ENCODE measurements around the gene MAPKAPK2.
"Not testable (repeated sequence)": the region's sequence is repeated elsewhere in the genome, so short reads cannot be mapped to it uniquely, and the experiment has no call there.

The MAPKAPK2 gene

DNA sequence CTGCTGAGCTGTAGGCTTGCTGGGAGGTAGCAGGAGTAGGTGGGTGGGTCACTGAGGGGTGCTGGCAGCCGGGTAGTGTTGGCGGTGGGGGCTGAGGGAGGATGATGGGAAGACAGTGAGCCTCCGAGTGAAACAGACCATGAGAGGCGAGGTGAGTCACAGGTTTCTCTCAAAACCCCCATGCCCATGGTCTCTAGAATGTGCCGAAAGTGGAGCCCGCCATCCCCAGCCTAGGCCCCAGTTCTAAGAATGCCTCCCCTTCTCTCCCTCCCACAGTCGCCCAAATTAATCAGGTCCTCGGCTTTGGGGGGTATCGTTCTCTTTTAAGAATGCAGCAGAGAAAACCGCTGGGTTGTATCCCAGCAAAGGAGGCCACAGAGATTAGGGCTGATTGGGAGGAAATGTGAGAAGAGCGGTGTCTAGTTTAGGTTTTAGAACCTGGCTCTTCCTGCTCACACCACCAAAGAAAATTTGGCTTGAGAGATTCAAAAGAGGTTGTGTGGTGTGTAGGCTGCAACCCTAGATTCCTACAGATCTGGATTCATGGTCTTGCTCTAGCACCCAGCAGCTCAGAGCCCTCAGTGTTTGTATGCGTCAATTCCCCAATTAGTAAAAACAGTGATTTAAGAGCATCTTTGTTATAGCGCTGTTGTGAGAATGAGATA is 58.1 kb downstream of the MAPKAPK2 start:
- no peak for DNase-seq (ENCODE audit: low read depth, low spot score)

DNA sequence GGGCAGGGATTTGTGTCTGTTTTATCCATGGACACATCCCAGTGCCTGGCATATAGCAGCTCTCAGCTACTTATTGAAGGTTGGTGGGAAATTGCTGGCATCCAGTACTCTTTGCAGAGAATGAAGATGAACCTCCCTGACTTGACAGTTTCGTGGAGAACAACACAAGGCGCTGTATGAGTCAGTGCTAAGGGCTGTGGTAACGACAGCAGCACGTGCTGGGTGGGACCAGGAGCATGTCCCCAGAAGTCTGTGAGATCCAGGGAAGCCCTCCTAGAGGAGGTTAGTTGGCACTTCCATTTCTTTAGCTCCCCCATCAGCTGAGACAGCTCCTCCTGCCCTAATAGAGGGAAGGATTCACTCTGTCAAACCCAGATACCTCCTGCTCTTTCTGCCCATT is 60.0 kb downstream of the MAPKAPK2 start:
- DNase-seq (ENCODE audit: low read depth, low spot score), result no peak

DNA sequence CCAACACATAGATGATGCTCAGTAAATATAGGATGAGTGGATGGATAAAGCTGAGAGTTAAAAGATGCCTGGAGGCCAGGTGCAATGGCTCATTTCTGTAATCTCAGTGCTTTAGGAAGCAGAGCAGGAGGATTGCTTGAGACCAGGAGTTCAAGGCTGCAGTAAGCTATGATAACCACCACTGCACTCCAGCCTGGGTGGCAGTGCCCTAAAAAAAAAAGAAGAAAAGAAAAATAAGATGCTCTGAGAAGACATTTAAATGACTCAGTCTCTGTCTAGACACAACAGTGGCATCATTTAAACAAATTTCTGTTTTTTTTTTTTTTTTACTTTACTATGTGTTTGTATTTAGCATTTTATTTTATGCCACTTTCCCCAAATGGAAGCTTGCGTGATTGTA is 60.6 kb downstream of the MAPKAPK2 start:
- DNase-seq (ENCODE audit: low read depth, low spot score), result no peak

DNA sequence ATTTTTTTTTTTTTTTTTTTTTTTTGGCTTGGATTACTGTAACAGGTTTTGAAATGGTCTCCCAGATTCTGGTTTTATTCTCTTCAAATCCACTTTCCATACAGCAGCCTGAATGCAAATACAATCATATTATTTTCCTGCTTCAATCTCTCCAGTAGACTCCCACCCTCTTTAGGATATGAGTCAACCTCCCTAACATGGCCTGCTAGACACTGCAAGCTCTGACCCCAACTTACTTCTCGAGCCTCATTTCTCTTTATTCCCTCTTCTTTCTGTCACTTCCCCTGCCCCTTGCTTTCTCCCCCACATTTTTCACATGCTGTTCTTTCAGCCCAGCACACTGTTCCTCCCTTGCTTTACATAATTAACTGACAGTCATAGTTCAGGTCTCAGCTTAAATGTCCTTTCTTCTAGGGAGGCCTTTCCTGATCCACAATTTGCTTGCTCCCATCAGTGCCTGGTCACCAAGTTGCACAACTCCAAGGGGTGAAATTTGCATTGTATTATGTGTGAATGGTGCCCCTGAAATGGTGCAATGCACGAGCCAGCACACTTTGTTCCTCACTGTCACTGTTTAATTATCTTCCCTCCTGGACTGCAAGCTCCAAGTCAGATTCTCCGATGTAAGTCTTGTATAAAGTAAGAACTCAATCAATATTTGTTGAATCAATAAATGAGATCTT is 63.8 kb downstream of the MAPKAPK2 start:
- DNase-seq (ENCODE audit: low read depth, low spot score), result no peak

DNA sequence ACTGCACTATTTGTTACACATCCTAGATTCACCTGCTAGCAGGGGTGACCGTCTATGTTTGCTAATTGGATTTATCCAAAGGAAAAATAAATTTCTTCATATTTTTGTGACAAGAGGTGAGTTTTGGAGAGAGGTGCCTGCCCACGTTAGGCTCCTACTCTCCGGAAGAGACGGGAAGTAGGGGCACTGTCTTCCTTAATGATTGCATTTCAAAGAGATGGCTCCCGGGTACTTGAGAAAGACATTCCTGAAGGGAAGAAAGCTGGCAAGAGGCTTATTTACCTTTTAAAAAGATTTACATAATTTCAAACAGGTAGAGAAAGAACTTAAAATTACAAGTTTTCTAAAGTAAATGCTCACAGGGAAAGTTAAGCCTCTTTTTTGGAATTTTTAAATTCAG is 67.2 kb downstream of the MAPKAPK2 start:
- no peak for DNase-seq (ENCODE audit: low read depth, low spot score)

DNA sequence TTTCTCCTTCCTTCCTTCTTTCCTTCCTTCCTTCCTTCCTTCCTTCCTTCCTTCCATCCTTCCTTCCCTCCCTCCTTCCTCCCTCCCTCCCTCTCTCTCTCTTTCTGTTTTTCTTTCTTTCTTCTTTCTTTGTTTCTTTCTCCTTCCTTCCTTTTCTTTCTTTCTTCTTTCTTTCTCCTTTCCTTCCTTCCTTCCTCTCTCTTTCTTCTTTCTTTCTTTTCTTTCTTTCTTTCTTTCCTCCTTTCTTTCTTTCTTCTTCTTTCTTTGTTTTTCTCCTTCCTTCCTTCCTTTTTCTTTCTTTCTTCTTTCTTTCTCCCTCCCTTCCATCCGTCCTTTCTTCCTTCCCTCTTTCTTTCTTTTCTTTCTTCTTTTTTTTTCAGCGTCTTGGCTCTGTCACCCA is 67.8 kb downstream of the MAPKAPK2 start:
- DNase-seq (ENCODE audit: low read depth, low spot score), result no peak

DNA sequence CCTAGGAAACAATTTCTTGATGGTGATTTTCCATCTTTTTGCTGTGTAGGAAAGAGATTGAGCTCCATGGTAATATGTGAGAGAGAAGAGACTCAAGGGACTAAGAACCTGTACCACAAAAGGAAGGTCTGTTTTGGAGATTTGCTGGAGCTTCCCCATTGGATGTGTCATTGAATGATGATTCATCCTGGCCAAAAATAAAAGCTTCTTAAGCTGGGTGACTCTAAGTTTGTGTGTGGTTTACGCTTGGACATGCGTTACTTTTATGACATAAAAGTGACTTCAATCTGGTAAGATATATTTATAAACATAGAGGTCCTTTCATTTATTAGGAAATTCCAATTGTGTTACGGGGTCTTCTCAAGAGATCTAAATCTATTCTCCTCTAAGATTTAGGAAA is 68.4 kb downstream of the MAPKAPK2 start:
- DNase-seq (ENCODE audit: low read depth, low spot score), result no peak

DNA sequence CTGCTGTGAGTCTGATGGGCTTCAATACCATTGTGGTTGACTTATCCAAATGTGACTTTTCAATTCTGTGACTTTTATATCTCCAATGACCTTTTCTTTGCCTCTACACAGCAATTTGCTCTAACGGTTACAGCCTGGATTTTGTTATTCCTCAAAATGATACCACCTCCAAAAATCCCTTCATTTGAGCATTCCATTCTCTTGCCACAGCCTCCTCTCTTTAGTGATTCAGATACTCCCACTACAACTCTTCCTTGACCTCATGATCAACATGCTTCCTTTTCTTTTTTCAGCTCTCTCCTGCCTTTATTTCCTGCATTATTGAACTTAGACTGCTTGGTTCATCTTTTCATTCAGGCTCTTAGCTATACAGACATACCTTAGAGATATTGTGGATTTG is 69.3 kb downstream of the MAPKAPK2 start:
- DNase-seq (ENCODE audit: low read depth, low spot score), result no peak

DNA sequence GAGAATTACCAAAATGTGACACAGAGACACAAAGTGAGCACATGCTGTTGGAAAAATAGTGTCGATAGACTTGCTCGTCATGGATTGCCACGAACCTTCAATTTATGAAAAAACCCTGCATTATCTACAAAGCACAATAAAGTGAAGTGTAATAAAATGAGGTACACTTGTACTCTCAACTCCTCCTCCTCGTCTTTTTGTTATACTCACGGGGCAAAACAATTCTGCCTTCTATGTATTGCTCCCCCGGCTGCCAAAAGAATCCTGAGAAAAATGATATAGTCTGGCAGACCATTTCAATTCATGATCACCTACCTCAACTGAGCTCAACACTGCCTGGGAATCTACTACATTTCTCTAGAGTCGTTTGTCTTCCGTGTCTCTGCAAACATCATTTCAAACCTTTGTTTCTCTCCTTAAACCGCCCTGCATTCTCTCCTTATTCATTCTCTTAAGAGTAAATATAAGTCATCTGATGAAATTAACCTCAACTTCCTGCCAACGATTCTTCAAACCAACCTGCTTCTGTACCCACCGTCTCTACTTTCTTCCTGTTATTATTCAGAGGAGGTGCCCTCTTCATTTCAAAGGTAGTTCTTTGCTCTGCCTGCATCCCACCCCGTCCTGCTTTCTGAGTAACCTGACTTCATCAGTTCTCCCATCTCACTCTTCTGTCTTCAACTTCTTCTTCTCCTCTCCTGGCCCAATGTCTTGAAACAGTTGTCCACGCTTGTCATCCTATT is 73.0 kb downstream of the MAPKAPK2 start:
- no peak for DNase-seq (ENCODE audit: low read depth, low spot score)

DNA sequence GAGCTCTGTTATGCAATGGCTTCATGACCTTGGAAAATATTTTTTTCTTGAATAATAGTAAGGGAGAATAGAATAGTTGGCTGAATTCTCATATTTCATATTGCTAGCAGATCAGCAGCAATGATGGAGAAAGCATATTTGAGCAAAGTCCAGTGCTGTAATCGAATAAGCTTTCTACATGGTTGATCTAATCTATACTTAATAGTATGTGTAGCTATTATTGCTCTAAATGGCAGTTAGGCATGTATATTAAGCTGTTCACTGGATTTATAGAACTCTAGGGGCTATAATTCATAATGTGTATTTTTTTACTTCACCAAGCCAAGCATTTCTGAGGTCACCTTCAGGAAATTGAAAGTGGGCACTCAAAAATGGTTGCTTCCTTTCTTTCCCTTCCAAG is 75.9 kb downstream of the MAPKAPK2 start:
- no peak for DNase-seq (ENCODE audit: low read depth, low spot score)

DNA sequence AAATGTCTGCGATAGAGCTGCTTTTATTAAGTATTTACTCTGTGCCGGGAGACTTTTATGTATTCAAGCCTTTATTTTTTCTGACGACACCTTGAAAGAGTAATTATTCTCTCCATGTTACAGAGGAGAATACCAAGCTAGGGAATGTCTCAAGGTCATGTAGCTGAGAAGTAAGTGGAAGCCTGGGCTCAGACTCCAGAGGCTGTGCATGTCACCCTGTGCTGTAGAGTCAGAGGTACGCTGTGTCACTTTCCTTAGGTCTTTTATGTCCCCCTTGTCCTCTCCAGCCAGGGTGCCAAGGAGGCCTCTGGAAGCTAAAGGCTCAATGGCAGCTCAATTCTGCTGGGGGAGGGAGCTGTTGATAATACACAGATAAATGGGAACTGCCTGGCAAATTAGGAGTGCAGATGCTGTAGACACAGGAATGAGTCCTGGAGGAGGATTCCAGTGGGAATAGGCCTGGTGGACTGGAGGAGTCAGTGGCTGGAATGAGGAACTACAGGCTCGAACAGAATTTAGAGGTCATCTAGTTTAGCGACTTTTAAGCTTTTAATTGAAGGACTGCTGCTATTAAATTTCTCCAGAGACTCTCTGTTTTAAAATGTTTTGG is 76.6 kb downstream of the MAPKAPK2 start:
- DNase-seq (ENCODE audit: low read depth, low spot score), result no peak

DNA sequence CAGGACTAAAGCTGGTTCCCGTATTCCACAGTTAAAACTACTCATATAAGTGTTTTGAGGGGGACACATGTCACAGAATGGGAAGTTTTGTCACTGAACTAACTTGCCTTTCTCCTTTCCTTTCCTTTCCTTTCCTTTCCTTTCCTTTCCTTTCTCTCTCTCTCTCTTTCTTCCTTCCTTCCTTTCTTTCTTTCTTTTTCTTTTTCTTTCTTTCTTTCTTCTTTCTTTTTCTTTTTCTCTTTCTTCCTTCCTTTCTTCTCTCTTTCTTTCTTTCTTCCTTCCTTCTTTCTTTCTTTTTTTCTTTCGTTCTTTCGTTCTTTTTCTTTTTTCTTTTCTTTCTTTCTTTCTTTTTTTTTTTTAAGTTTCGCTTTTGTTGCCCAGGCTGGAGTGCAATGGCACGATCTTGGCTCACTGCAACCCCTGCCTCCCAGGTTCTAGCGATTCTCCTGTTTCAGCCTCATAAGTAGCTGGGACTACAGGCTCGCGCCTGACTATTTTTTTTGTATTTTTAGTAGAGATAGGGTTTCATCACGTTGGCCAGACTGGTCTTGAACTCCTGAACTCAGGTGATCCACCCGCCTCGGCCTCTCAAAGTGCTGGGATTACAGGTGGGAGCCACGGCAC is 78.1 kb downstream of the MAPKAPK2 start:
- not testable (repeated sequence) for DNase-seq (ENCODE audit: low read depth, low spot score)

DNA sequence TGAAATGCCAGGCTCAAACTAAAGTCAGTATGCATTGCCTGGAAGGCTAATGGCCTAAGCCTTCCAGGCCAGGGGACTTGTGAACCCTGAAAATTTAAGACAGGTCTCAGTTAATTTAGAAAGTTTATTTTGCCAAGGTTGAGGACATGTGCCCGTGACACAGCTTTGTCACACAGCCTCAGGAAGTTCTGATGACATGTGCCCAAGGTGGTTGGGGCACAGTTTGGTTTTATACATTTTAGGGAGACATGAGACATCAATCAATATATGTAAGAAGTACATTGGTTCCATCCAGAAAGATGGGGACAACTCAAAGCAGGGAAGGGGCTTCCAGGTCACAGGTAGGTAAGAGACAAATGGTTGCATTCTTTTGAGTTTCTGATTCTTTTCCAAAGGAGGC is 81.1 kb downstream of the MAPKAPK2 start:
- DNase-seq (ENCODE audit: low read depth, low spot score), result not testable (repeated sequence)

DNA sequence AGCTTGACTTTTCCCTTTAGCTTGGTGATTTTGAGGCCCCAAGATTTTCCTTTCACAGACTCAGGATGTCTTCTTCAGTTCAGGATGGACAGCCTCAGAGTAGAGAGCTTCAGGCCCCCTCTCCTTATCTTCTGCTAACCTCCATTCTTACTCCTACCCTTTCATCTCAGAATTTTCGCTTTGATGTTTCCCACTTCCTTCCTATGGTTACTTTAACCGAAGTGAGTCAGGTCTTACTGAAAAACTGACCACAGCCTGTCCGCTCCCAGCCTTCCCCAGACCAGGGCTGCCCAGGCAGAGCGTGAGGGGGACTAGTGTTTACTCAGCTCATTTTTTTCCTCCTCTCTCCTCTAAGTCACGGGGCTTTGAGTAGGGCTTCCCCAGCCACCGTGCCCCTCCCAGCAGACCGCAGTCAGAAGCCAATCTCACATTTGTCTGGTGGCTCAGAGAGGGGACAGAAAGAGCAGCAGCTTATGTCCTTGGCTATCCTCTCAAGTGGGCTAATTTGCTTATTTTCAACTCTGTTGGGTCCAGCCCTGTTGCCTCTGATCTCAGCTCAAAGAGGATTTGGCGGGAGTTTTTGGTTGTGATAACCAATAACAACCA is 81.6 kb downstream of the MAPKAPK2 start:
- no peak for DNase-seq (ENCODE audit: low read depth, low spot score)

DNA sequence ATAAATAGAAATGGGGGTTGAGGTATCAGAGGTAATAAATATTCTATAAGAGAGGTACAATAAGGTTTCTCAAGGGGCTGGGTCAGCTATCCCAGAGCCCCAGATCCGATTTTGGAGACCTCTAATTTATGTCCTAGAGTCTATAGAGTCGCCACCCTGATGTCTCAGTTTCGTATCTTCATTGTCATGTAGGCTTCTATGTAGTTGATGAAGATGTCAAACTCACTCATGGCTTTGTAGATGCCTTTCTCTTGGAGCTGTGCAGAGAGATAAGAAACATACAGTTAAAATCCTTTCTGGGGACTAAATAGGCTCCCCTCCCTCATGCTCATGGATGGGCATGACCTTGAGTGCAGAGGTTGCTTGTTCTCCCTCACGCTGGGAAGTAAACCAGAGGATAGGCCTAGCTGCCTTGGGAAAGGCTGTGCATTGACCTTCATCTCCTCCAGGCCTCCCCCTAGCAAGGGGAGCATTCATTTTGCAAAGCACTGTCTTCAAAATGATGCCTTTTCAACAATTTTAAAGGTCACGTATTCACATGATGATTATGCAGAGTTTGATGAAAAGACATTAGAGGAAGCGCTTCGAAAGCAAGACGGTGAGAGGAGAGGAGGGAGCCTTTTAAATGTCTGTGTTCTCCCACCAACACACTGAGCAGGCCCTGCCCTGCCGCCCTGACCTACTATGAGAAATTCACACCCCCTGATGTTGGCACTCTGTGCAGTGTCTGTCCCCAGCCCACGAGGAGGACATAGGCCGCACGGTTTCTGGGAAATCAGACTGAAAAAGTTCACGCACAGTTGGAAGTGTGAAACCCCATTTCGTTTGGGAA is 84.0 kb downstream of the MAPKAPK2 start:
- DNase-seq (ENCODE audit: low read depth, low spot score), result no peak

DNA sequence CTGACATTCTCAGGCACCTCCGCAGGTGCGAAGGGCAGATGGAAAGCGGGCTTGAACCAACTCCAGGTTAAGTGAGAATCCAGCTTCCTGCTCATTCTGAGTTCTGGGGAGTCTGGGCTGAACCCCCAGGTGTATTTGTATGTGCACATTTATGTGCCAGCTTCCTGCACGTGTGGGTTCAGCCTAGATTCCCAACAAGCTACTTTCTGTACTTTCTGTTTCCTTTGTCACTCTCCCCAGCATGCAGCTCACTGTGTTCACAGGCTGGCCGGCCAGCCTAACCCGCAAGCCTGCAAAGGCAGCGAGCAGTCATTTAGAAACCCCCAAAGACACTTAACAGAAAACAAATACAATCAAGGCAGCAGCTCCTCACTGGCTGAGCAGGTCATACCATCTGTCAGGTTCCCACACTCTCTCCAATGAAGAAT is 84.6 kb downstream of the MAPKAPK2 start:
- DNase-seq (ENCODE audit: low read depth, low spot score), result no peak

DNA sequence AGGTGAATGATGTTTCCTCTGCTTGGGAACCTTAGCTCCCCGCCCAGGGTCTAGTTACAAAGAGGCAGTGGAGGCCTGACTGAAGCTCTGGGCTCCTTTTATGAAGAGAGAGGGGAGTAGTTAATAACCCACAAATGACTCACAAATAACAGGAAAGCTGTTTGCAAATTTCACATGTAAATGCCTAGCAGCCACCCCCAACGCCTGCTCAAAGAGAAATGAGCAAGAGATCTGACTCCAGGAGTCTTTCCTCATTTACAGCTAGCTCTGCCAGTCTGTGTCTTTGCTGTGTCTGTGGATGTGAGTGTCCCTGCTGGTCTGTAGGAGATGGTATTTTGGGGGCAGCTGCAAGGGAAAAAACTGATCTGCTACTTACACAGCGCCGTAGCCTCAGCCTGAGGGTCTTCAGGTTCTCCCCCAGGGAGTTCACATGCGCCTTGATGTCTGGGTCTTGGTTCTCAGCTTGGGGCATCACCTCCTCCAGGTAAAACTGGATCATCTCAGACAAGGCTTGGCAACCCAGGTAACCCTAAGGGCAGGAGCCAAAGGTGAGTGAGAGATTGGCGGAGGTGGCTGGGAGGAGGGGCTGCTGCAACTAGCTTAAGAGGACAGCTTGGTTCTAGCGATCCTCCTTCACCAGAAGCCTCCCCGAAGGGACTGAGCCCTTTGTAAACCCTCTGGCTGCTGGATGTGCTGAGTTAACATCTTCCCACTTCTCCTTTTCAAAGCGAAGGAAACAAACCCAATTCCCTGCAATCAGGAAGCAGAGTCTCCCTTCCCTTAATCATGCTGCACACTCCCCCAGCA is 86.0 kb downstream of the MAPKAPK2 start, which contains the start of gene IL19:
TSS of gene IL19 (plus strand) at position 243 of the 807 bp plus-strand sequence. CDS start 65,890 bp downstream, outside the sequence.
- DNase-seq (ENCODE audit: low read depth, low spot score), result no peak

DNA sequence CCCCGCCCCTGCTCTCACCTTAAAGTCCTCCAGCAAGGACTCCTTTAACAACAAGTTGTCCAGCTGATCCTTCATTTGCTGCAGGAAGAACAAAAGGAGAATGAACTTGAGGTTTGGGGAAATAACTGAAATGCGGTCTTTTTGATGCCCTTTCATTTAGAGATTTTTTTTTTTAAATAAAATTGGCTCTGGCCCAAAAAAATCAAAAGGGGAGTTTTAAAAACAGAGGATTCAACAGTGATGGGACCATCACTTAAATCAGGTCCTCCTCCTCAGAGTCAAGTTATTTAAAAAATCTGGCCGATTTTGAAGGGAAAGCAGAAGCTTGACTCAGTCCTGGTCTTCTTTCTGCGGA is 86.6 kb downstream of the MAPKAPK2 start:
- no peak for DNase-seq (ENCODE audit: low read depth, low spot score)

DNA sequence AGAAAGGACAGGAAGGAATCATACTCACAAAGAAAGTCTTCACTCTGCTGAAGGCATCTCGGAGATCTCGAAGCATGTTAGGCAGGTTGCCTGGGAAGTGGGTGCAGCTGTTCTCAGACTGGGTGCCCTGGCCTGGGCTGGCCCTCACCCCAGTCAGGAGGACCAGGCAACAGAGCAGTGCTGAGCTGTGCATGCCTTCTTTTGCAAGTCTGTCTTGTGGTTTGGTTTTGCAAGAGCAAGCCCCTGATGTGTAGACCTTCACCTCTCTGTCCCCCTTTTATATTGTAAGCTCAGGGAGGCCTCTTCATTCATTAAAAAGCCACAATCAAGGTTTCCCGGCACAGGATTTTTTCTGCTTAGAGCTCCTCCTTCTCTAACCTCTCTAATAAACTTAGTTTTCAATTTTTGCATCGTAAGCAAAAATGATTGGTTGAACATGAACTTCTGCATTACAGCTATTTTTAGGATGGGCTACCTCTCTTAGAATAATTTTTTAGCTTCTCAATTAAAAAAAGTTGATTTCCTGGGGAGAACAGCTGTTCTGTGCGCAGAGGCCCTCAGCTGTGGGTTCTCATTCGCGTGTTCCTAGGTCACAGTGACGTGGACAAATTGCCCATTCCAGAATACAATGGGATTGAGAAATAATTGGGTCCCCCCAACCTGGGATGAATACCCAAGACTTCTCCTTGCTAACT is 87.7 kb downstream of the MAPKAPK2 start, which contains the start of gene IL10:
TSS of gene IL10 (minus strand) at position 252 of the 695 bp plus-strand sequence. CDS start at position 193, 59 bp downstream.
- no peak for DNase-seq (ENCODE audit: low read depth, low spot score)
